Activated CD4-positive, alpha-beta T cell treated with anti-CD3 and anti-CD28 coated beads, Interleukin-2, amount 10 ng/mL, durations not matched to agents 24 days and 14 days (primary cell): Measurements from ENCODE around the gene ONECUT2. TPM values are rescaled to one million over a fixed set of nuclear protein-coding genes. Genes with fewer than 3 reads are reported as not detected.

Experiments
- DNase-seq: peaks from one replicate; pipeline ENCODE4 v3.0.0; 2022
- H3K27ac Mint-ChIP-seq: one replicate; pipeline ENCODE4 v1.8.0; 2022; ENCODE audit warnings: mild to moderate bottlenecking, mixed read lengths
- H3K27me3 Mint-ChIP-seq: one replicate; pipeline ENCODE4 v1.8.0; 2022; ENCODE audit warnings: mixed read lengths
- H3K36me3 Mint-ChIP-seq: one replicate; pipeline ENCODE4 v1.8.0; 2022; ENCODE audit warnings: low read depth, mild to moderate bottlenecking, mixed read lengths
- H3K4me1 Mint-ChIP-seq: one replicate; pipeline ENCODE4 v1.8.0; 2021; ENCODE audit warnings: mixed read lengths
- H3K4me3 Mint-ChIP-seq: one replicate; pipeline ENCODE4 v1.8.0; 2022; ENCODE audit warnings: mild to moderate bottlenecking, moderate library complexity, mixed read lengths
- H3K9me3 Mint-ChIP-seq: one replicate; pipeline ENCODE4 v1.8.0; 2021; ENCODE audit warnings: mixed read lengths
- intact Hi-C: fragments of 100-400 bp; cut with micrococcal nuclease; formaldehyde crosslinking; loops from one replicate; pipeline ENCODE4 v1.15.1; 2023
- total RNA-seq: library from RNA; stranded (reverse); gene quantifications from 2 replicates; pipeline ENCODE4 v1.2.3, GENCODE V29; 2022

The ONECUT2 gene
- total RNA-seq, 1 donor from 2014 or later, result not detected

GRCh38 chr18:57444301-57444759, 9.2 kb downstream of the ONECUT2 start:
- Mint-ChIP-seq H3K9me3 (peaks cover 4% of the 10 kb centered on the region), H3K36me3 (no peaks in the 10 kb centered on the region), H3K4me1 (peaks cover 4% of the 10 kb centered on the region), H3K27me3 (peaks cover 49% of the 10 kb centered on the region), H3K4me3 (no peak overlapping the region), H3K27ac (no peak overlapping the region)
- DNase-seq, result no peak
- intact Hi-C loops, result loop anchor here (5.0 kb wide), 1 partner anchor 577 kb away; no protein-coding TSS in a partner anchor

- Mint-ChIP-seq H3K27me3 (peaks cover 42% of the 10 kb centered on the region), H3K4me3 (no peak overlapping the region), H3K36me3 (no peaks in the 10 kb centered on the region), H3K27ac (no peak overlapping the region), H3K9me3 (peaks cover 4% of the 10 kb centered on the region), H3K4me1 (peaks cover 4% of the 10 kb centered on the region)
- DNase-seq, result no peak
- intact Hi-C loops, result loop anchor here (1.0 kb wide), 1 partner anchor 697 kb away; no protein-coding TSS in a partner anchor
Observed at GRCh38 chr18:57445488-57446319, 10.5 kb downstream of the ONECUT2 start.

- intact Hi-C loops, result loop anchor here (1.0 kb wide), 1 partner anchor 698 kb away; no protein-coding TSS in a partner anchor
- peaks cover 3% of the 10 kb centered on the region for H3K4me1 Mint-ChIP-seq
- H3K36me3 Mint-ChIP-seq, result no peaks in the 10 kb centered on the region
- no peak overlapping the region for H3K4me3 Mint-ChIP-seq
- peak; percentile 71 for DNase-seq
- peaks cover 4% of the 10 kb centered on the region for H3K9me3 Mint-ChIP-seq
- peaks cover 36% of the 10 kb centered on the region for H3K27me3 Mint-ChIP-seq
- no peak overlapping the region for H3K27ac Mint-ChIP-seq
Observed at GRCh38 chr18:57446322-57446721, 11.1 kb downstream of the ONECUT2 start.

- Mint-ChIP-seq H3K27me3 (peaks cover 30% of the 10 kb centered on the region), H3K4me1 (no peaks in the 10 kb centered on the region), H3K9me3 (no peaks in the 10 kb centered on the region), H3K36me3 (no peaks in the 10 kb centered on the region), H3K4me3 (no peak overlapping the region), H3K27ac (no peak overlapping the region)
- DNase-seq, result peak; percentile 75
- intact Hi-C loops, result no loop called here
Observed at GRCh38 chr18:57447154-57447621, 12.0 kb downstream of the ONECUT2 start.

- intact Hi-C loops, result no loop called here
- Mint-ChIP-seq H3K27me3 (peaks cover 3% of the 10 kb centered on the region), H3K4me1 (no peaks in the 10 kb centered on the region), H3K4me3 (no peak overlapping the region), H3K36me3 (no peaks in the 10 kb centered on the region), H3K27ac (no peak overlapping the region), H3K9me3 (no peaks in the 10 kb centered on the region)
- DNase-seq, result no peak
Observed at GRCh38 chr18:57455576-57456129, 20.5 kb downstream of the ONECUT2 start.

- H3K4me3 Mint-ChIP-seq, result no peak overlapping the region
- H3K27me3 Mint-ChIP-seq, result no peaks in the 10 kb centered on the region
- no peak overlapping the region for H3K27ac Mint-ChIP-seq
- no peaks in the 10 kb centered on the region for H3K4me1 Mint-ChIP-seq
- no peaks in the 10 kb centered on the region for H3K9me3 Mint-ChIP-seq
- no peaks in the 10 kb centered on the region for H3K36me3 Mint-ChIP-seq
- no peak for DNase-seq
- intact Hi-C loops, result no loop called here
Observed at GRCh38 chr18:57461652-57462269, 26.6 kb downstream of the ONECUT2 start.

- Mint-ChIP-seq H3K27me3 (no peaks in the 10 kb centered on the region), H3K4me1 (no peaks in the 10 kb centered on the region), H3K27ac (no peak overlapping the region), H3K4me3 (no peak overlapping the region), H3K36me3 (no peaks in the 10 kb centered on the region), H3K9me3 (no peaks in the 10 kb centered on the region)
- no peak for DNase-seq
- intact Hi-C loops, result no loop called here
Observed at GRCh38 chr18:57466307-57466706, 31.1 kb downstream of the ONECUT2 start.

- H3K4me1 Mint-ChIP-seq, result no peaks in the 10 kb centered on the region
- intact Hi-C loops, result no loop called here
- no peaks in the 10 kb centered on the region for H3K36me3 Mint-ChIP-seq
- no peaks in the 10 kb centered on the region for H3K9me3 Mint-ChIP-seq
- no peak for DNase-seq
- no peaks in the 10 kb centered on the region for H3K27me3 Mint-ChIP-seq
- no peak overlapping the region for H3K27ac Mint-ChIP-seq
- H3K4me3 Mint-ChIP-seq, result no peak overlapping the region
Observed at GRCh38 chr18:57466745-57467409, 31.7 kb downstream of the ONECUT2 start.

- H3K27me3 Mint-ChIP-seq, result no peaks in the 10 kb centered on the region
- no peaks in the 10 kb centered on the region for H3K9me3 Mint-ChIP-seq
- no peak overlapping the region for H3K27ac Mint-ChIP-seq
- no peaks in the 10 kb centered on the region for H3K4me1 Mint-ChIP-seq
- intact Hi-C loops, result no loop called here
- no peak overlapping the region for H3K4me3 Mint-ChIP-seq
- no peak for DNase-seq
- H3K36me3 Mint-ChIP-seq, result no peaks in the 10 kb centered on the region
Observed at GRCh38 chr18:57469884-57470283, 34.7 kb downstream of the ONECUT2 start.

GRCh38 chr18:57475408-57475807, 40.2 kb downstream of the ONECUT2 start:
- H3K27me3 Mint-ChIP-seq, result peaks cover 2% of the 10 kb centered on the region
- no peak for DNase-seq
- H3K27ac Mint-ChIP-seq, result no peak overlapping the region
- intact Hi-C loops, result no loop called here
- no peaks in the 10 kb centered on the region for H3K9me3 Mint-ChIP-seq
- H3K4me3 Mint-ChIP-seq, result no peak overlapping the region
- no peaks in the 10 kb centered on the region for H3K36me3 Mint-ChIP-seq
- H3K4me1 Mint-ChIP-seq, result no peaks in the 10 kb centered on the region

GRCh38 chr18:57475903-57476302, 40.7 kb downstream of the ONECUT2 start:
- H3K27me3 Mint-ChIP-seq, result peaks cover 2% of the 10 kb centered on the region
- no peak for DNase-seq
- H3K4me1 Mint-ChIP-seq, result no peaks in the 10 kb centered on the region
- H3K9me3 Mint-ChIP-seq, result no peaks in the 10 kb centered on the region
- no peaks in the 10 kb centered on the region for H3K36me3 Mint-ChIP-seq
- no peak overlapping the region for H3K4me3 Mint-ChIP-seq
- intact Hi-C loops, result no loop called here
- no peak overlapping the region for H3K27ac Mint-ChIP-seq

- H3K9me3 Mint-ChIP-seq, result no peaks in the 10 kb centered on the region
- H3K4me3 Mint-ChIP-seq, result no peak overlapping the region
- H3K27me3 Mint-ChIP-seq, result peaks cover 2% of the 10 kb centered on the region
- no peaks in the 10 kb centered on the region for H3K4me1 Mint-ChIP-seq
- intact Hi-C loops, result no loop called here
- H3K36me3 Mint-ChIP-seq, result no peaks in the 10 kb centered on the region
- no peak overlapping the region for H3K27ac Mint-ChIP-seq
- no peak for DNase-seq
Observed at GRCh38 chr18:57480733-57481132, 45.6 kb downstream of the ONECUT2 start.

GRCh38 chr18:57497372-57498294, 62.5 kb downstream of the ONECUT2 start:
- no peak for DNase-seq
- intact Hi-C loops, result no loop called here
- Mint-ChIP-seq H3K9me3 (no peaks in the 10 kb centered on the region), H3K27ac (no peak overlapping the region), H3K4me1 (no peaks in the 10 kb centered on the region), H3K27me3 (no peaks in the 10 kb centered on the region), H3K4me3 (no peak overlapping the region), H3K36me3 (no peaks in the 10 kb centered on the region)
